ENCODE measurements around the gene NEMP1.

- TF ChIP-seq CTCF (conservative IDR thresholded peaks at IDR 0.05 in 1 of 2, IDR thresholded peaks at IDR 0.05 in 1 of 2; ENCODE audit: extremely low read depth in 1 of 2, insufficient read depth in 1 of 2, low read depth in 1 of 2, low read length in 2 of 2): no peak
- TF ChIP-seq EZH2 (IDR thresholded peaks at IDR 0.05; ENCODE audit: borderline replicate concordance, low read length): no peak
Measured at GRCh38 chr12:57092876-57093414, 14.4 kb upstream of the NEMP1 start.

Measured in mammary epithelial cell (primary cell).